Large intestine (tissue), 3 donors: Measurements from ENCODE around the gene DGKG. TPM values are rescaled to one million over a fixed set of nuclear protein-coding genes. Genes with fewer than 3 reads are reported as not detected.
A peak's percentile ranks its signal among the peaks of the same experiment; 100 is the strongest.

Experiments used
- DNase-seq, 2 donors: peaks; one replicate each; pipeline versions ENCODE4 v3.0.0 to v3.0.0-alpha.2; 2013
- H3K27ac ChIP-seq: one replicate; pipeline ENCODE4 v1.5.1; 2013; ENCODE audit warnings: low read length
- H3K27me3 ChIP-seq: 2 replicates; pipeline ENCODE4 v1.6.1; 2013; ENCODE audit warnings: low read length; ENCODE audit not compliant: control insufficient read depth, insufficient read depth
- H3K36me3 ChIP-seq: 2 replicates; pipeline ENCODE4 v1.6.1; 2013; ENCODE audit warnings: low read length; ENCODE audit not compliant: control insufficient read depth, insufficient read depth
- H3K4me1 ChIP-seq: one replicate; pipeline ENCODE4 v1.6.1; 2013; ENCODE audit warnings: low read length; ENCODE audit not compliant: control insufficient read depth, insufficient read depth
- H3K4me3 ChIP-seq: one replicate; pipeline ENCODE4 v1.5.1; 2013; ENCODE audit warnings: low read length
- H3K9me3 ChIP-seq: one replicate; pipeline ENCODE4 v1.6.1; 2013; ENCODE audit warnings: mild to moderate bottlenecking, low read depth, low read length, moderate library complexity; ENCODE audit not compliant: control insufficient read depth
- WGBS: methylation state at CpG from one replicate; pipeline ENCODE4 v1.1.5; 2013; ENCODE audit warnings: low lambda C conversion rate; ENCODE audit not compliant: insufficient coverage; 5-methylcytosine and 5-hydroxymethylcytosine counted together
- polyA plus RNA-seq: library from polyadenylated mRNA; unstranded; fragments of 120-200 nt; gene quantifications from one replicate; pipeline ENCODE4 v1.2.1, GENCODE V29; 2013

Gene DGKG
- polyA plus RNA-seq, 1 donor = 4.8 TPM

DNA sequence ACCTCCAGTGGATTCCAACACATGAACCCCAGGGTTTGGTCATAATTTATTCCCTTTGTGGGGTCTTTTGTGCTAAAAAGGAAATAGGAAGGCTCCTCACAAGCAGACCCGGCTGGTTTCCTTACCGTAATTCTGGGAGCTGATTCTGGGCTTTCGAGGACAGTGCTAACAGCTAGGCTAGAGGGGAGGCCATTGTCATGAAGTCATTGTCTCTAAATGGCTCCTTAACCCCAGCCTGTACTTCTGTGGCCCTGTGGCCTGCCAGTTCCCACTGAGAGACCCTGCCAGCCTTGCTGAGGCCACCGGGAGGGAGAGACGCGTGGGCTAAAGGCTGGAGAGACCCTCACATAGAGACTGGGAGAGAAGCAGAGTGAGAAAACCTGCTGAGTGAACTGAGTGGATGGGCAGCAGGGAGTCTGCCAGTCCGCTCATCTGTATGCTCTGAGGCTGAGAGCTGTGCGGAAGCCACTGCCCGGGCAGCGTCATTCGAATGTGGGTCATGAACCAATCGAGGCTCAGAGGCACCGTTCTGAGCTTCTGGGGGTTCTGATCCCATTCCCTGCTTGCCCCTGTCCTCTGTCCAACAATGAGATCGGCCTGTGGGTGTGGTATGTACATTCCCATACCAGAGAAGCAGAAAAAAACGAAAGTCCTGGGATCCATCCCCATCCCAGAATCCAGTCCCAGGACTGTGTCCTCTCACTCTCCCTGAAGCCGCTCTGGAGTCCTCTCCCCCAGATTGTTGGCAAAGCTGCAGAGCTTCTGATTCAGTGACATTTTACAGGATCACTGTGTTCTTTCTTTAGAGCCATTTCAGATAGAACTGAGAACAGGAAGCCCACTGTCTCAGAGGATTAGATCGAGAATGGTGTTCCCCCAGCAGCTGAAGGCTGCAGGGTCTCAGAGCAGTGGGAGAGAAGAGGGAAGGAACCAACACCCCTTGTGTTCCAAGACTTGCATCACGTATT, 21.3 kb upstream of the DGKG start:
- DNase-seq = no peak
- Histone ChIP-seq H3K36me3 (no peaks in the 10 kb centered on the region), H3K4me1 (no peaks in the 10 kb centered on the region), H3K27ac (no peak overlapping the region), H3K27me3 (no peaks in the 10 kb centered on the region), H3K4me3 (no peak overlapping the region), H3K9me3 (no peaks in the 10 kb centered on the region)
- no CpG with 5 or more reads among the region's 18 CpGs for WGBS

DNA sequence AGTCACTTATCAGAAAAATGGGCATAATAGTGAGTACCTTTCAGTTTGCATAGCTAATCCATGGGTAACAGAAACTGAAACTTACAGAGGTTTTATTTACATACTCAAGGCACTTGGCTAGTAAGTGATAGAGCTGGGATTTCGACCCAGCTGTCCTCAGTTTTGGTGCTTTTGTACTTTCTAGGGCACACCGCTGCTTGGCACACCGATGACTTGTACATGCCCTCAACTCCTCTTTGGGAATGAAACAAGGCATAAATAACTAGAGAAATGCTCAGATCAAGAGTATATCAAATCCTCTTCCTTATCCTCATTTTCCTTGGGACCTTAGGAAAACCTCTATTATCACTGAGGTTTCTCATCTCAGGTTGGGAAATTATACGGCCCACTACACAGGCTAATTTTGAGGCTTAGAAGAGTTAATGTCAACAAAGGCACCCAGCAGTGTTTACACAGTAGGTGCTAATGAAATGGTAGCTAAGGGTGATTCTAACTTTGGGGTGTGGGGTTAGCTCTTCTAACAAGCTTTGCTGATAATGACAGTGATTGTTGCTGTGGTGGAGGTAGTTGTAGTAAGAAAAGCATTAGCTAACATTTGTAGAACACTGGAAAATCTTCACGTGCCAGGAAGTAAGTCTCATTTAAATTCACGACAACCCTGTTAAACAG, 20.3 kb upstream of the DGKG start:
- 60% methylated on average over 1 of the region's 6 CpGs for WGBS
- no peak overlapping the region for H3K4me3 ChIP-seq
- H3K27ac ChIP-seq = no peak overlapping the region

DNA sequence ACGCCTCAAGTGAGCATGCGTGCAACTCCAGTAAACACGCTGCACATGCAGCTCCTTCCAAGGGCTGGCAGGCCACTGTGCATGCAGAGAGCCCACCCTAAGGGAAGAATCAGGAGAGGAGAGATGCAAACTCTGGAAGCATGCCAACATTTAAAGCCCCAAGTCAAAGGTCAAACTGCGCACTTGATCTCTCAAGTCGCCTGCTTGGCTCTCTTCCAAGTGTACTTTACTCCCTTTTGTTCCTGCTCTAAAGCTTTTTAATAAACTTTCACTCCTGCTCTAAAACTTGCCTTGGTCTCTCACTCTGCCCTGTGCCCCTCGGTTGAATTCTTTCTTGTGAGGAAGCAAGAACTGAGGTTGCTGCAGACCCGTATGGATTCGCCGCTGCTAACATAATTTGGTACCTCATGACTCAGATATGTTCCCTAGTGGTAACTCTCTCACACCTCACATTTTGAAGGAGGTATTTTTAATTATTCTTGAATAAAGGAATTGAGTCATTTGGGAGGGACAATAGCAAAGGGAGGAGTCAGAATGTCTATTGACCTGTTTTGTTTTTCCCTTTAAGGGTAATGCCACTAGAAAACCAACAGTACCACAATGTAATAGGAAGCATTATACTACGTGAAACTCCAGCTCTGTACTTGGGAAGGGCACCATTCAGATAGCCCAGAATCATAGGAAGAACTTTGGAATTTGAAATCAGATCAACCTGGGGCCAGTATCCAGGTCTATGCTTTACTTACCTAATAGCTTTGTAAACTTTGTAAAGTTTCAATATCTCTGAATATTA, 19.6 kb upstream of the DGKG start:
- Histone ChIP-seq H3K27me3 (no peaks in the 10 kb centered on the region), H3K9me3 (no peaks in the 10 kb centered on the region), H3K4me1 (no peaks in the 10 kb centered on the region), H3K4me3 (no peak overlapping the region), H3K27ac (no peak overlapping the region), H3K36me3 (no peaks in the 10 kb centered on the region)
- WGBS = no CpG with 5 or more reads among the region's 10 CpGs
- DNase-seq = peak in 1 of 2 donors; percentile 24

More for the DNA sequence above, 20.3 kb upstream of the DGKG start:
- DNase-seq = no peak
- Histone ChIP-seq H3K36me3 (no peaks in the 10 kb centered on the region), H3K9me3 (no peaks in the 10 kb centered on the region), H3K4me1 (no peaks in the 10 kb centered on the region), H3K27me3 (no peaks in the 10 kb centered on the region)

DNA sequence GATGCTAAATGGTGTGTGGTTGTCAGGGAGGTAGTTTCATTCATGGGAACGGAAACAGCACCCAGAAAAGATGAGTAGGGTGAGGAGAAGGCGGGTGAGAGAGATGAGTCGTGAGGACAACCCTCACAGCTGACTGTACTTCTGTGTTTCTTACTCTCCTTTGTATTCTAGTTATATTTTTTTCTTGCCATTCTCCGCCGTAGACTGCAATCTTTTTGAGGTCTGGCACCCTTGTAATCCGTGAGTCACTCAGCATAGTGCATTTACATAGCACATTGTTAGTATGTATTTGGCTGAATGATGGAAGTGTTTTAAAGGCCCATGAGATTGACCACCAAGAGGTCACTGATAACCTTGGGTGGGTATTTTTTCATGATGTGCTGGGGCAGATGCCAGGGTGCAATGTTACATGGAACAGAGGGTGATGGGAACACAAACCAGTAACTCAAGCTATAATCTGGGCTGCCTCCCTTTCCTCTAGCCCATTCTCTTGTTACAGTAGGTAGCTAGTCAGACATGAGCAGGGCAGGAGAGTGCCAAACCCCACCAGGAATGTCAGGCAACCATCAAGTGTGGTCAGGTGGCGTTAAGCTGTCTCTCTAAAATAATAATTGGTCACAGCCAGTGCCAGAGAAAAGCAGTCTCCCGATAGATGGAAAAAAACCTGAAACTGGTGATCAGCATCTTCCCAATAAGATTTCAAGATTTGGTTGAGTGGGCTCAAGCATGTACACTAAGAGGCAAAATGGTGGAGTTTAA, 18.8 kb upstream of the DGKG start:
- WGBS = no CpG with 5 or more reads among the region's 8 CpGs
- Histone ChIP-seq H3K4me1 (no peaks in the 10 kb centered on the region), H3K4me3 (no peak overlapping the region), H3K27me3 (no peaks in the 10 kb centered on the region), H3K27ac (no peak overlapping the region), H3K9me3 (no peaks in the 10 kb centered on the region), H3K36me3 (no peaks in the 10 kb centered on the region)
- DNase-seq = no peak

DNA sequence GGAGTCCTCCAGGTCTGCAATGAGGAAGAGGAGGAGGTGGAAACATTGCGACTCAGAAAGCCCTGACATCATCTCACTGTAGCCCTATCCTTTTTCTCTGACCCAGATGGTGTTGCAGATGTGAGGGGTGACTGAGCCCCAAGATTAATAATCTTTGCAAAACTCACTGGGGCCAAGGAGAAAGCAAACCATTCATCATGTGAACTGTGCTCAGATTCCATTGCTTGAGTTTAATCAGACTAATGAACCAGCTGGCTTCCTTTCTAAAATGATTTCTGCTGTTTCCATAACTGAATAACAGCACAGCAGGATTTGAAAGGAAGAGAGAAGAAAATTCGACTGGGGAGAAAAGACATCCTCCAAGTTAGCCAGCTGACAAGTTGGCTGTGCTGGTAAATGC, 13.4 kb upstream of the DGKG start:
- DNase-seq = no peak
- no CpG with 5 or more reads among the region's 2 CpGs for WGBS
- no peaks in the 10 kb centered on the region for H3K9me3 ChIP-seq
- peaks cover 4% of the 10 kb centered on the region for H3K27me3 ChIP-seq
- H3K4me3 ChIP-seq = no peak overlapping the region
- H3K27ac ChIP-seq = no peak overlapping the region
- no peaks in the 10 kb centered on the region for H3K4me1 ChIP-seq
- H3K36me3 ChIP-seq = no peaks in the 10 kb centered on the region

DNA sequence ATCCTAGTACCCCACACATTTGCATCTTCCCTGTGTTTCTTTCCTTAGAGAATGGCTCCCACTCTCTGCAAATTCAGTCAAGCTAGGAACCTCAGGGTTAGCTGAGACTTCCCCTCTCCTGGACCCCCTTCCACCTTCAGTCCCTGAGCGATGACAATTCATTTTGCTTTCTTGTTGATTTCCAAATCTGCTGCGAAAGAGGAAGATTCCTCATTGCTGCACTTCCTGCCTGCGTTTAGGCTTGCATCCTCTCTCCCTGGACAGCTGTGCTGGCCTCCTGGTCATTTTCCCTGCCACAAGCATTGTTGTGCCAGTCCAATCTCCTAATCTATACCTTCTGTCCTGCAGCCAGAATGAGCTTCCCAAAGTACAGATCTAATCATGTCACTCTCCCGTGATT, 12.3 kb upstream of the DGKG start:
- H3K27ac ChIP-seq = no peak overlapping the region
- DNase-seq = no peak
- no peaks in the 10 kb centered on the region for H3K9me3 ChIP-seq
- H3K36me3 ChIP-seq = no peaks in the 10 kb centered on the region
- no peaks in the 10 kb centered on the region for H3K4me1 ChIP-seq
- H3K27me3 ChIP-seq = peaks cover 7% of the 10 kb centered on the region
- WGBS = 60% methylated on average over 1 of the region's 4 CpGs
- H3K4me3 ChIP-seq = no peak overlapping the region

DNA sequence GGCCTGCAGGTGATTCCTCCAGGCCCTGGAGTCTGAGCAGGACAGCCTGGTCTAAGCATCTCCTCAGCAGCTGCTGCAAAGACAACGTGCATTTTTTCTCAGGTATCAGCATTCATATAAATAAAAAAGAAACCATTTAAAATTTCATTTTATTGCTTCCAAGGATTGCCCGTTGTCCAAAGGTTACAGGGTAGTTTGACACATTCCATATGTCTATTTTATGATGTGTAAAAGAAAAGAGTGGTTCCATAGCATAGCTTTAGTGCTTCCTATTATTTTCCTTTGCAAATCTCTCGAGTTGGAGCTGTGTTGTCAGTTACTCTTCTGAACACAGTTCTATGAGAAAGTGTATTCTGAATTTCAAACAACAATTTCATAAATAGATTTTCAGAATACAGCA, 7.2 kb upstream of the DGKG start:
- Histone ChIP-seq H3K4me3 (no peak overlapping the region), H3K27ac (no peak overlapping the region), H3K36me3 (no peaks in the 10 kb centered on the region), H3K9me3 (no peaks in the 10 kb centered on the region), H3K27me3 (peaks cover 37% of the 10 kb centered on the region), H3K4me1 (no peaks in the 10 kb centered on the region)
- DNase-seq = no peak
- no CpG with 5 or more reads among the region's 3 CpGs for WGBS

DNA sequence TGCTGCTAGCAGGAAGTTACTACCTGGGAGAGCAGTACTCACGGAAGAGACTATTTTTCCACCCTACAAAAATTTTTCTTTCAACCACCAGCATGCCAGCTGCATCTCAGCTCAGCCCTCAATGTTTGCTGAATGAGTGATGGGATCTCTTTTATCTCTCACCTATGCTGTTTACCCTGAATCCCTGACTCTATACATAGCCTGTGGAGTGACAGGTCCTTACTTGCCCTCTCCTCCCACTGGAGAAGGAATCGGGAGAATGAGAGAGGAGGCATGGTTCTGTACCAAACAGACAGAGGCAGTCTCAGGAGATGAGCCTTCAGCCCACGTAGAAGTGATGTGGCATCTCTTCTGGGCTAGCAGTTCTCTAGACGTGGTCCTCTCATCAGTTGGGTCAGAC, 6.7 kb upstream of the DGKG start:
- no CpG with 5 or more reads among the region's 4 CpGs for WGBS

DNA sequence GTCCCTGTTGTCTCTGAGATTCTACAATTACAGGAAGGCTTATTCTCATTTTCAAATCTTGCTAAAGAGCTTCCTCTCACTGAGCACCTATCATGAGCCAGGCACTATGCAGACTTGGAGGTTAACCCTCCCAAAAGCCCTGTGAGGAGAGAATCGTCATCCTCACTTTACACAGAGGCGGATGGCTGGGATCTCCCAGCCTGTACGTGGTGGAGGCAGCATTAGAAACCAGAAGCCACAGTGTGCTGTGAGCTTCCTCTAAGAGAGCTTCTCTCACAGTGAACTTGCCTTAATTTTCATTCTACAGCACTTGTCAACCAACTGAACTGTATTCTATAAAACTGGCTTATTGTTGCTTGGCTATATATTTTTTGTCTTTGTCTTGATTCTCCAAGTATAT, 6.1 kb upstream of the DGKG start:
- DNase-seq = no peak
- Histone ChIP-seq H3K27ac (no peak overlapping the region), H3K4me1 (no peaks in the 10 kb centered on the region), H3K9me3 (no peaks in the 10 kb centered on the region), H3K36me3 (no peaks in the 10 kb centered on the region), H3K27me3 (peaks cover 43% of the 10 kb centered on the region), H3K4me3 (no peak overlapping the region)
- WGBS = no CpG with 5 or more reads among the region's 3 CpGs

More for the DNA sequence above, 6.7 kb upstream of the DGKG start:
- no peak for DNase-seq
- peaks cover 38% of the 10 kb centered on the region for H3K27me3 ChIP-seq
- H3K27ac ChIP-seq = no peak overlapping the region
- no peaks in the 10 kb centered on the region for H3K9me3 ChIP-seq
- no peaks in the 10 kb centered on the region for H3K4me1 ChIP-seq
- no peak overlapping the region for H3K4me3 ChIP-seq
- no peaks in the 10 kb centered on the region for H3K36me3 ChIP-seq

DNA sequence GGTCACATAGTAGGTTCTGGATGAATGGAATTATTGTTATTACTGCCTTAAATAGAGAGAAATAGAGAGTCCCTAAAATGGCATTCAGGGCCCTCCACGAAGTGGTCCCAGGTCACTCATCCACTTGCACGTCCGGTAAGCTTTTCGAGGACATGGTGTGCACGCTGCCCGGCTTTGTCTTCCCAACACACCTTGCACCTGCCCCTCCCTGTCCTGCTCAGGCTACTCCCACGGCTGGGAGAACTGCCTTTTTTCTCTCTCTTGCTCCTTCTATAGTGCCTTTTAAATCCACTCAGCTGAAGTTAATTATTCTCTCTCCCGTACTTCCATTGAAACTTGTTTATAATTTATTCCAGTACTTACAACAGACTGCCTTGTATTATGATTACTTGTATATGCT, 5.6 kb upstream of the DGKG start:
- DNase-seq = no peak
- WGBS = 83% methylated on average over 1 of the region's 8 CpGs
- Histone ChIP-seq H3K36me3 (no peaks in the 10 kb centered on the region), H3K9me3 (no peaks in the 10 kb centered on the region), H3K4me1 (no peaks in the 10 kb centered on the region), H3K27ac (no peak overlapping the region), H3K27me3 (peaks cover 48% of the 10 kb centered on the region), H3K4me3 (no peak overlapping the region)
